ENCODE measurements around the gene WAS.

The WAS gene

DNA sequence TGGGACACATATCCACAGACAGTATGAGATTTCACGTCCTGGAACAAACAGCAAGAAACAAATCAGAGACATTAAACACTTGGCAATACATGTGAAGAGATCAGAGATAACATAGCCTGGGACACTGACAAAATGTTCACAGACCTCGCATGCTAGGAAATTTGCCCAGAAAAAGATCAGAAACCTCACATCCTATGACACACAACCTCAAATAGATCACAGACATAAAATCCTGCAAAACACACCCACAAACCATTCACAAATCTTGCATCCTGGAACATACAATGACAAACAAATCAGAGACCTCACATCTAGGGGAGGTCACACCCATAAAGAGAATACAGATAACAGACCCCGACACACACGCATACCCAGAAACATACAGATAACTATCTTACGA lies 31.0 kb downstream of the WAS start:
- DNase-seq, result no peak

DNA sequence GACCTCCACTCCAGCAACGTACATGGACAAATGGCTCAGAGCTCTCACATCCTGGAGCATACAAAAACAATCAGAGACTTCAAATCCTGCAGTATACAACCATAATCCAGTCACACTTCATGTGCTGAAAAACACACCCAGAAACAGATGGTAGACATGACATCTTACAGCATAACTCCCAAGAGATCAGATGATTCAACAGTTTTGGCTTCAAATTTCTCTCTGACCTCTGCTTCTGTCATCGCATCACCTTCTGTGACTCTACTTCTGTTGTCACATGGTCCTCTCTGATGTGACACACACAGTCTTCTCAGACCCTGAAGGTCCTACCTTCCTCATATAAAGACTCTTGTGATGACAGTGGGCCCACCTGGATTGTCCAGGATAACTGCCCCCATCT lies 31.5 kb downstream of the WAS start:
- no peak for DNase-seq

- no peak for DNase-seq
Observed at GRCh38 chrX:48715876-48716502, 32.4 kb downstream of the WAS start.

DNA sequence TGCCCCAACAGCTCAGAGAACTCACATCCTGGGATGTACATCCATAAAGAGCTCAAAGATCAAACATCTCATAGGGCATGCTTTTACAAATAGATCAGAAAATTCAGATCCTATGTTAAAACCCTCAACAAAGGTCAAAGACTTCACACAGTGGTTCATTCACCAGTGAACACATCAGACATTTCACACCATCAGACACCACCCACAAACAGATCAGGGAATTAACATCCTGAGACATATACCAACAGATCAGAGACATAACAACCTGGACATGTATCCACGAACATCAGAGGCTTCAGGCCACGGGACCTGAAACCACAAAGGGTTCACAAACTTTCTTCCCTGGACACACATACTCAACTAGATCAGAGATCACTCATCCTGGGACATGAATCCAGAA lies 36.4 kb downstream of the WAS start:
- DNase-seq, result no peak

- no peak for DNase-seq
Observed at GRCh38 chrX:48720577-48721250, 37.1 kb downstream of the WAS start.

DNA sequence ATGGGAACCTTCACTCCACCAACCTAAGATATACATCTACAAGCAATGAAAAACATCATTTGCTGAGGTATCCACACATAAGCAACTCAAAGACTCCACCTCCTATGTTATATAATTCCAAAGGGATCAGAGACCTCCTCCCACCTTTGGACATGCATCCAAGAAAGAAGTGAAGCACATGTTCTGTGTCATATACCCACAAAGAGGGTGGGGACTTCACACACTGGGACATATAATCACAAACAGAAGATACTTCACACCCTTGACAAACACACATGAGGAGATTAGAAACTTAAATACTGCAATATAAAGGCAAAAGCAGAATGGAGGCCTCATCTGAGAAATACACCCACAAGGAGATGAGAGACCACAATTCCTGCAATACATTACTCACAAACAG lies 38.3 kb downstream of the WAS start:
- DNase-seq, result no peak

GRCh38 chrX:48726596-48726995 lies 43.0 kb downstream of the WAS start:
- no peak for DNase-seq

- DNase-seq, result no peak
Observed at GRCh38 chrX:48728653-48729052, 45.1 kb downstream of the WAS start.

GRCh38 chrX:48736303-48736702 lies 52.7 kb downstream of the WAS start:
- DNase-seq, result no peak

GRCh38 chrX:48736878-48737212 lies 53.2 kb downstream of the WAS start:
- DNase-seq, result no peak

DNA sequence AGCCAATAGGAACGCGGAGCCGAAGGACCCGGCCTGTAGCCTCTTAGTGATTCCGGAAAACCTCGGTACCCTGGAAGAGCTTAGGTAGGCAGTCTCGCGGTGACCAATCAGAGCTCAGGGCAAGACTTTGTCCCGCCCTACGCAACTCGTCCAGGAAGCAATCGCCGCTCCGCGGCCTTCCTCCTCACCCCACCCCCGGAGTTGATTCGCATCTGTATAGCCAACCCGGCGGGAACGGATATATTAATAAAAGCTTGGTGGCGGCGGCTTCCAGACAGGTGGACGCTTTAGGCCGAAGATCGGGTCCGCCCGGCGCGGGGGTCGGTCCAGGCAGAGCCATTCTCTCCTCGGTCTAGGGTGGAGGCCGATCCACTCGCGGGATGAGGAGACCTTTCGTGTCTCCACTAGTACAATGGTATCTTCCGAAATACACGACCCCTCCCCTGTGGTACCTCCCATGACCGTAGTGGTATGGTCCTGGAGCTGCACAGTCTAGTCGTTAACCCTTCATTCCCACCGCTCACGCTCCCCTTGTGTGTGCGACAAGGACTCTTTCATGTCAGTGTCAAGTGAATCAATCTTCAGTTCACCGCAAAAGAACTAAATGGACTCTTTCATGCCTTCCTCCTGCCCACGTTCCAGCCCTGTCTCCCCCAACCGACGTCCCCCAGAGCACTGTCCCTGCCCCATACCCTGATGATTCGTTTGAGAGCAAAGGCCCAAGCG lies 53.8 kb downstream of the WAS start:
- DNase-seq, result no peak

GRCh38 chrX:48737940-48738339 lies 54.3 kb downstream of the WAS start:
- DNase-seq, result no peak

Measured in cortex of kidney (tissue), 1 donor.